IMR-90 (cell line): ENCODE results near the gene RAPH1. TPM values are rescaled to one million over a fixed set of nuclear protein-coding genes. Genes with fewer than 3 reads are reported as not detected.

ENCODE experiments used
- ATAC-seq: fragments of 200-7000 bp; cut with Tn5 transposase; 2 replicates; pipeline ENCODE4 v1.9.1; 2020; ENCODE audit warnings: low read depth, mild to moderate bottlenecking, moderate library complexity
- BruUV-seq: library from RNA; stranded (reverse); fragments of 400-500 nt; replicated peaks from 2 replicates; lab custom pipeline; 2021; lab: Mats Ljungman, UMichigan
- CTCF ChIA-PET: fragments of 300-600 bp; formaldehyde crosslinking; extraction: SDS; loops from one replicate; lab custom pipeline; 2021; ENCODE audit warnings: antibody characterized with exemption; lab: Yijun Ruan, JAX
- POLR2A ChIA-PET: fragments of 300-600 bp; sonication (Branson Sonifier 250); formaldehyde crosslinking; loops from one replicate; lab custom pipeline; 2022; ENCODE audit warnings: antibody characterized with exemption; ENCODE audit not compliant: unreplicated experiment; lab: Charles Lee
- DNase-seq: peaks from one replicate; pipeline ENCODE4 v3.0.0; 2013
- H2AFZ ChIP-seq: replicated peaks from 2 replicates; pipeline ENCODE3; 2013; ENCODE audit warnings: low read length, mild to moderate bottlenecking; ENCODE audit not compliant: poor library complexity
- H2AK5ac ChIP-seq: 2 replicates; pipeline ENCODE4 v1.6.1; 2013; ENCODE audit warnings: low read depth, low read length, inconsistent platforms
- H2AK9ac ChIP-seq: replicated peaks from 2 replicates; pipeline ENCODE3; 2013; ENCODE audit warnings: mild to moderate bottlenecking, low read depth, low read length, moderate library complexity; ENCODE audit not compliant: poor library complexity
- H2BK120ac ChIP-seq: 2 replicates; pipeline ENCODE4 v1.6.1; 2013; ENCODE audit warnings: low read depth, low read length, inconsistent platforms
- H2BK15ac ChIP-seq: 3 replicates; pipeline ENCODE4 v1.6.1; 2013; ENCODE audit warnings: low read depth, low read length, inconsistent platforms
- H2BK20ac ChIP-seq: 2 replicates; pipeline ENCODE4 v1.6.1; 2013; ENCODE audit warnings: low read depth, mild to moderate bottlenecking, inconsistent platforms, low read length, moderate library complexity
- H2BK5ac ChIP-seq: 2 replicates; pipeline ENCODE4 v1.6.1; 2013; ENCODE audit warnings: mild to moderate bottlenecking, low read depth, low read length, inconsistent platforms; ENCODE audit not compliant: poor library complexity, severe bottlenecking
- H3K14ac ChIP-seq: replicated peaks from 2 replicates; pipeline ENCODE4 v1.6.1; 2013; ENCODE audit warnings: low read depth, low read length, inconsistent platforms
- H3K18ac ChIP-seq: 2 replicates; pipeline ENCODE4 v1.6.1; 2013; ENCODE audit warnings: low read depth, low read length, control low read depth
- H3K23ac ChIP-seq: 2 replicates; pipeline ENCODE4 v1.6.1; 2013; ENCODE audit warnings: low read depth, low read length, inconsistent platforms
- H3K27ac ChIP-seq: 2 replicates; pipeline ENCODE4 v1.5.1; 2013; ENCODE audit warnings: mild to moderate bottlenecking, control low read depth, low read length; ENCODE audit not compliant: insufficient read depth
- H3K27me3 ChIP-seq: 2 replicates; pipeline ENCODE4 v1.6.1; 2013; ENCODE audit warnings: low read length; ENCODE audit not compliant: control insufficient read depth, insufficient read depth
- H3K36me3 ChIP-seq: 2 replicates; pipeline ENCODE4 v1.6.1; 2013; ENCODE audit warnings: low read length, mixed read lengths; ENCODE audit not compliant: control insufficient read depth, insufficient read depth
- H3K4ac ChIP-seq: 2 replicates; pipeline ENCODE4 v1.6.1; 2013; ENCODE audit warnings: low read depth, low read length, inconsistent platforms
- H3K4me1 ChIP-seq: 2 replicates; pipeline ENCODE4 v1.6.1; 2013; ENCODE audit warnings: low read length, mixed read lengths; ENCODE audit not compliant: control insufficient read depth, insufficient read depth
- H3K4me2 ChIP-seq: 2 replicates; pipeline ENCODE4 v1.6.1; 2013; ENCODE audit warnings: low read depth, mild to moderate bottlenecking, control low read depth, low read length, moderate library complexity
- H3K4me3 ChIP-seq: 2 replicates; pipeline ENCODE4 v1.5.1; 2013; ENCODE audit warnings: low read depth, mild to moderate bottlenecking, control low read depth, low read length, moderate library complexity; ENCODE audit not compliant: insufficient read depth
- H3K56ac ChIP-seq: 2 replicates; pipeline ENCODE4 v1.6.1; 2013; ENCODE audit warnings: low read length, inconsistent platforms; ENCODE audit not compliant: insufficient read depth; ENCODE audit errors: extremely low read depth
- H3K79me1 ChIP-seq, 2 experiments: 2 replicates each; pipeline ENCODE4 v1.6.1; 2013; ENCODE audit warnings: low read length in 2 of 2, inconsistent platforms in 1 of 2, low read depth in 1 of 2
- H3K9ac ChIP-seq: 2 replicates; pipeline ENCODE4 v1.6.1; 2013; ENCODE audit warnings: low read depth, low read length, control low read depth
- H3K9me1 ChIP-seq: 2 replicates; pipeline ENCODE4 v1.6.1; 2013; ENCODE audit warnings: low read length, inconsistent platforms; ENCODE audit not compliant: insufficient read depth
- H3K9me3 ChIP-seq: 2 replicates; pipeline ENCODE4 v1.6.1; 2013; ENCODE audit warnings: low read length; ENCODE audit not compliant: control insufficient read depth, insufficient read depth
- H4K20me1 ChIP-seq: 2 replicates; pipeline ENCODE4 v1.6.1; 2013; ENCODE audit warnings: low read length, inconsistent platforms; ENCODE audit not compliant: insufficient read depth
- H4K5ac ChIP-seq: 2 replicates; pipeline ENCODE4 v1.6.1; 2013; ENCODE audit warnings: mild to moderate bottlenecking, low read depth, low read length, control low read depth
- H4K8ac ChIP-seq, 2 experiments: 2 replicates each; pipeline ENCODE4 v1.6.1; 2013; ENCODE audit warnings: low read depth in 2 of 2, low read length in 2 of 2, control low read depth in 1 of 2, inconsistent platforms in 1 of 2
- H4K91ac ChIP-seq: 2 replicates; pipeline ENCODE4 v1.6.1; 2013; ENCODE audit warnings: low read depth, low read length, inconsistent platforms; ENCODE audit not compliant: insufficient read depth
- CEBPB ChIP-seq: IDR thresholded peaks from 2 replicates; pipeline ENCODE4 v1.6.1; 2012; ENCODE audit warnings: low read depth, low read length, improper control_type of control experiment
- CHD1 ChIP-seq: IDR thresholded peaks from 2 replicates; pipeline ENCODE4 v1.6.1; 2012; ENCODE audit warnings: low read depth, low read length, improper control_type of control experiment
- MAZ ChIP-seq: IDR thresholded peaks from 2 replicates; pipeline ENCODE4 v1.6.1; 2012; ENCODE audit warnings: low read depth, mild to moderate bottlenecking, low read length, improper control_type of control experiment, moderate library complexity, borderline replicate concordance
- MXI1 ChIP-seq: IDR thresholded peaks from 2 replicates; pipeline ENCODE4 v1.6.1; 2012; ENCODE audit warnings: low read depth, mild to moderate bottlenecking, low read length, moderate library complexity, borderline replicate concordance
- POLR2A ChIP-seq: IDR thresholded peaks from 2 replicates; pipeline ENCODE4 v1.6.1; 2012; ENCODE audit warnings: mild to moderate bottlenecking, low read depth, low read length
- WGBS, 2 experiments: methylation state at CpG; one replicate each; pipeline versions ENCODE4 v1.1.5 to v1.1.7; 2013; ENCODE audit warnings: missing lambda C conversion rate in 2 of 2; ENCODE audit not compliant: insufficient read length in 1 of 2; ENCODE audit errors: extremely low coverage in 2 of 2; 5-methylcytosine and 5-hydroxymethylcytosine counted together
- dilution Hi-C: fragments of 300-500 bp; cut with HindIII; formaldehyde crosslinking; loops from one replicate; pipeline ENCODE4 v1.14.3; 2018; ENCODE audit warnings: low sequenced_read_pairs; ENCODE audit not compliant: unreplicated experiment
- in situ Hi-C: fragments of 300-500 bp; cut with MboI; formaldehyde crosslinking; loops from 3 replicates; pipeline ENCODE4 v1.14.3; 2019; ENCODE audit warnings: low sequenced_read_pairs, inconsistent platforms, mixed read lengths
- intact Hi-C: fragments of 100-400 bp; cut with micrococcal nuclease; formaldehyde crosslinking; loops from 2 replicates; pipeline ENCODE4 v1.10.0; 2022
- polyA plus RNA-seq, 3 experiments: library from polyadenylated mRNA; depleted of rRNA; stranded (reverse); fragments of >200 nt; gene quantifications; 2 replicates each; pipeline ENCODE4 v1.2.3, GENCODE V29; 2012; ENCODE audit warnings: low replicate concordance in 1 of 3
- total RNA-seq: library from RNA; depleted of rRNA; stranded (reverse); fragments of >200 nt; gene quantifications from 2 replicates; pipeline ENCODE4 v1.2.3, GENCODE V29; 2012
- TF ChIP-seq, protein P1 (sequence below): fragments of 150-350 bp; IDR thresholded peaks from 2 replicates; pipeline ENCODE4 v1.6.1; 2017; ENCODE audit warnings: mild to moderate bottlenecking, antibody characterized with exemption, low read length, low read depth
- TF ChIP-seq, protein P2 (sequence below): fragments of 150-350 bp; IDR thresholded peaks from 2 replicates; pipeline ENCODE4 v1.6.1; 2016; ENCODE audit warnings: low read depth, mild to moderate bottlenecking, low read length, moderate library complexity, borderline replicate concordance
- TF ChIP-seq, protein P3 (sequence below): conservative IDR thresholded peaks from 2 replicates; pipeline ENCODE4 v1.5.1; 2012; ENCODE audit warnings: mild to moderate bottlenecking, low read depth, low read length, improper control_type of control experiment

The RAPH1 gene
- total and polyA plus RNA-seq, 2 of the 4 experiments (the other 2 are of a cell fraction): 7.5 to 15.1 TPM

DNA sequence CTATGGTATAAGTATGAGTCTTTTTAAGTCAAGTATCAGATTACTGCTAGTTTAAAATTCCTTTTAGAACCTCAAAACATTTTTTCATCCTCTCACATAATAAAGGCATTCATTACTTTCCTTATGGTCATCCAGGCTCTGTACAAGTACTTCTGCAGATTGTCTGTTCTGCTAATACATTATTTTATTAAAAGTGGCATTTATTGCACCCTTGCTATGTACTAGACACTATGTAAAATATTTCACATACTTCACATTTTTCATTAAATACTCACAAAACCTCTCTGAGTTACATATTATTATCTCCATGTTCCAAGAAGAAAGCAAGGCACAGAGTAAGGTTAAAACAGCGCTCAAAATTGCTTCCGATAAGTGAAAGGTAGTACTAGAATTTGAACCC is 84.1 kb downstream of the RAPH1 start:
- dilution Hi-C loops: no loop called here
- no peak overlapping the region for H2BK120ac ChIP-seq
- no peak overlapping the region for H4K8ac ChIP-seq
- H4K20me1 ChIP-seq: peaks cover 3% of the 10 kb centered on the region; the same call in 1 of the 2 replicates
- H3K4me1 ChIP-seq: peaks cover 14% of the 10 kb centered on the region
- H3K79me1 ChIP-seq: peaks cover 10 to 26% of the 10 kb centered on the region in 2 experiments; a peak in 3 of 4 replicates
- no peaks in the 10 kb centered on the region for H3K9me3 ChIP-seq
- H3K14ac ChIP-seq: no peak overlapping the region
- no peak overlapping the region for H4K5ac ChIP-seq
- H3K36me3 ChIP-seq: peaks cover 23% of the 10 kb centered on the region
- TF ChIP-seq, protein P1, sequence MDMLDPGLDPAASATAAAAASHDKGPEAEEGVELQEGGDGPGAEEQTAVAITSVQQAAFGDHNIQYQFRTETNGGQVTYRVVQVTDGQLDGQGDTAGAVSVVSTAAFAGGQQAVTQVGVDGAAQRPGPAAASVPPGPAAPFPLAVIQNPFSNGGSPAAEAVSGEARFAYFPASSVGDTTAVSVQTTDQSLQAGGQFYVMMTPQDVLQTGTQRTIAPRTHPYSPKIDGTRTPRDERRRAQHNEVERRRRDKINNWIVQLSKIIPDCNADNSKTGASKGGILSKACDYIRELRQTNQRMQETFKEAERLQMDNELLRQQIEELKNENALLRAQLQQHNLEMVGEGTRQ: no peak
- TF ChIP-seq, protein P2, sequence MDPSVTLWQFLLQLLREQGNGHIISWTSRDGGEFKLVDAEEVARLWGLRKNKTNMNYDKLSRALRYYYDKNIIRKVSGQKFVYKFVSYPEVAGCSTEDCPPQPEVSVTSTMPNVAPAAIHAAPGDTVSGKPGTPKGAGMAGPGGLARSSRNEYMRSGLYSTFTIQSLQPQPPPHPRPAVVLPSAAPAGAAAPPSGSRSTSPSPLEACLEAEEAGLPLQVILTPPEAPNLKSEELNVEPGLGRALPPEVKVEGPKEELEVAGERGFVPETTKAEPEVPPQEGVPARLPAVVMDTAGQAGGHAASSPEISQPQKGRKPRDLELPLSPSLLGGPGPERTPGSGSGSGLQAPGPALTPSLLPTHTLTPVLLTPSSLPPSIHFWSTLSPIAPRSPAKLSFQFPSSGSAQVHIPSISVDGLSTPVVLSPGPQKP: no peak
- TF ChIP-seq CEBPB: no peak
- TF ChIP-seq MXI1: no peak
- TF ChIP-seq, protein P3, sequence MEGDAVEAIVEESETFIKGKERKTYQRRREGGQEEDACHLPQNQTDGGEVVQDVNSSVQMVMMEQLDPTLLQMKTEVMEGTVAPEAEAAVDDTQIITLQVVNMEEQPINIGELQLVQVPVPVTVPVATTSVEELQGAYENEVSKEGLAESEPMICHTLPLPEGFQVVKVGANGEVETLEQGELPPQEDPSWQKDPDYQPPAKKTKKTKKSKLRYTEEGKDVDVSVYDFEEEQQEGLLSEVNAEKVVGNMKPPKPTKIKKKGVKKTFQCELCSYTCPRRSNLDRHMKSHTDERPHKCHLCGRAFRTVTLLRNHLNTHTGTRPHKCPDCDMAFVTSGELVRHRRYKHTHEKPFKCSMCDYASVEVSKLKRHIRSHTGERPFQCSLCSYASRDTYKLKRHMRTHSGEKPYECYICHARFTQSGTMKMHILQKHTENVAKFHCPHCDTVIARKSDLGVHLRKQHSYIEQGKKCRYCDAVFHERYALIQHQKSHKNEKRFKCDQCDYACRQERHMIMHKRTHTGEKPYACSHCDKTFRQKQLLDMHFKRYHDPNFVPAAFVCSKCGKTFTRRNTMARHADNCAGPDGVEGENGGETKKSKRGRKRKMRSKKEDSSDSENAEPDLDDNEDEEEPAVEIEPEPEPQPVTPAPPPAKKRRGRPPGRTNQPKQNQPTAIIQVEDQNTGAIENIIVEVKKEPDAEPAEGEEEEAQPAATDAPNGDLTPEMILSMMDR: no peak
- no peak for TF ChIP-seq CHD1
- no peak for TF ChIP-seq POLR2A
- no peak for TF ChIP-seq MAZ
- BruUV-seq: no TSS peak
- no peak overlapping the region for H3K4me3 ChIP-seq
- DNase-seq: peak; percentile 31
- H2AFZ ChIP-seq: no peak overlapping the region
- H4K91ac ChIP-seq: no peak overlapping the region
- H3K56ac ChIP-seq: no peak overlapping the region
- peak overlapping the region; percentile 50 for H2BK5ac ChIP-seq
- in situ Hi-C loops: no loop called here
- intact Hi-C loops: loop anchor here (5.0 kb wide), 3 partner anchors 124 to 366 kb away; partner anchors contain the start of genes ABI2 and CYP20A1
- no peak overlapping the region for H2AK5ac ChIP-seq
- ATAC-seq: peak; percentile 59
- H2BK20ac ChIP-seq: no peak overlapping the region
- H3K27ac ChIP-seq: no peak overlapping the region
- H2AK9ac ChIP-seq: no peak overlapping the region
- H3K9ac ChIP-seq: no peak overlapping the region
- H2BK15ac ChIP-seq: no peak overlapping the region
- no peak overlapping the region for H3K4ac ChIP-seq
- CTCF ChIA-PET: no interaction called here
- POLR2A ChIA-PET: no interaction called here
- H3K4me2 ChIP-seq: peak overlapping the region; percentile 72; the same call in 1 of the 2 replicates
- 100% methylated on average over 2 of the region's 2 CpGs; no CpG with 5 or more reads in 1 of the 2 experiments for WGBS, 2 experiments
- H3K9me1 ChIP-seq: peaks cover 13% of the 10 kb centered on the region
- no peaks in the 10 kb centered on the region for H3K27me3 ChIP-seq
- H3K23ac ChIP-seq: no peak overlapping the region
- no peak overlapping the region for H3K18ac ChIP-seq
